Right lobe of liver (tissue), 6 donors: Measurements from ENCODE around the gene GPR82. TPM values are rescaled to one million over a fixed set of nuclear protein-coding genes. Genes with fewer than 3 reads are reported as not detected.

ENCODE experiments used
- ATAC-seq, 4 donors: fragments of 200-7000 bp; cut with Tn5 transposase; one replicate each; pipeline ENCODE4 v1.9.1; 2020; ENCODE audit warnings: mild to moderate bottlenecking in 4 of 4, moderate library complexity in 4 of 4
- DNase-seq, 3 donors: peaks; one replicate each; pipeline ENCODE4 v3.0.0-alpha.2; 2020
- H3K27ac ChIP-seq, 3 donors: fragments of 200-600 bp; one replicate each; pipeline ENCODE4 v1.8.0; 2022
- H3K27me3 ChIP-seq, 2 donors: fragments of 200-600 bp; one replicate each; pipeline ENCODE4 v1.8.0; 2022
- H3K36me3 ChIP-seq, 4 donors: fragments of 200-600 bp; sonication (generic) in 1 of 4; one replicate each; pipeline versions ENCODE4 v1.5.1 to v1.8.0; 2017 to 2022; ENCODE audit warnings: control low read depth in 1 of 4
- H3K4me1 ChIP-seq, 4 donors: fragments of 200-600 bp; sonication (generic) in 1 of 4; one replicate each; pipeline versions ENCODE4 v1.5.1 to v1.8.0; 2017 to 2022; ENCODE audit warnings: control low read depth in 1 of 4
- H3K4me3 ChIP-seq, 3 donors: fragments of 200-600 bp; one replicate each; pipeline ENCODE4 v1.8.0; 2022
- H3K9me3 ChIP-seq, 4 donors: fragments of 200-600 bp; sonication (generic) in 1 of 4; one replicate each; pipeline versions ENCODE4 v1.5.1 to v1.8.0; 2017 to 2022; ENCODE audit warnings: control low read depth in 1 of 4
- POLR2A ChIP-seq: fragments of 450-650 bp; IDR thresholded peaks from one replicate; pipeline ENCODE4 v1.6.1; 2017; ENCODE audit warnings: antibody characterized with exemption, mild to moderate bottlenecking
- WGBS: methylation state at CpG from one replicate; pipeline ENCODE4 v1.1.6; 2018; ENCODE audit warnings: low coverage, low lambda C conversion rate; ENCODE audit not compliant: insufficient coverage; ENCODE audit errors: missing lambda C conversion rate; 5-methylcytosine and 5-hydroxymethylcytosine counted together
- intact Hi-C, 2 donors: fragments of 100-400 bp; cut with DNase I; formaldehyde crosslinking; loops; one replicate each; pipeline versions ENCODE4 v1.11.2 to v1.14.1; 2022
- total RNA-seq, 6 experiments: library from RNA; depleted of rRNA in 2 of 6; stranded (reverse); fragments of >200 nt in 2 of 6; fragmentation: NEBNext Ultra II Directional in 3 of 6; extraction: Animal tissue kit (Norgen Biotek cat#: 25700) in 3 of 6; gene quantifications; one replicate each; pipeline versions ENCODE4 v1.1.0 to v1.2.4, GENCODE V29; 2016 to 2023
- TF ChIP-seq, protein P1 (sequence below), 4 donors: fragments of 200-600 bp in 3 of 4; fragments of 450-650 bp in 1 of 4; IDR thresholded peaks; one replicate each; pipeline versions ENCODE4 v1.5.1 to v1.8.0; 2016 to 2022; ENCODE audit warnings: antibody characterized with exemption in 4 of 4, mild to moderate bottlenecking in 2 of 4
- donor health status: DM: no; HTN: yes; CAD: no.
- donor health status: DM: no; HTN: no; CAD: no.
- donor health status: DM: no; HTN: no; CAD: no.
- donor health status: DM: no; HTN: yes; CAD: no.
- donor health status: DM: no; HTN: yes; CAD: no.

The GPR82 gene
- total RNA-seq, 6 experiments from 2014 or later = 0.06 to 0.44 (median 0.20) TPM

DNA sequence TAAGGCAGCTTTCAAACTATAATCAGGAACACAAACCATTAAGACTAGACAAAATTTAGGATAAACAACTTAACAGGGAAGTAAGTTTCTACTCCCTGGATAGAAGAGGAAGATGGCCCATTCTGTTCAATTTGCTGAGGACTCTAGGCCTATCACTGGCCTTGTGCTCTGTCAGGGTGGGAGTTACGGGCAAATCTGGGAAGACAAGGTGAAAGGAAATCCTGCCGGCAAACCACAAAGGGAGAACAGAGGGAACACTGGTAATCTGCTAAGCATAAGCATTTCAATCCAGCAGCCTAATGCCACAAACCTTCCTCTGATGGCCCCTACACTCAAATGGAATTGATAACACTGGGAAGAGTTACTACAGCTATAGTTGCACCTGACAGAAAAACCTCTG, 8.3 kb downstream of the GPR82 start:
- intact Hi-C loops = no loop called here
- no peak for DNase-seq
- no peaks in the 10 kb centered on the region for H3K36me3 ChIP-seq

DNA sequence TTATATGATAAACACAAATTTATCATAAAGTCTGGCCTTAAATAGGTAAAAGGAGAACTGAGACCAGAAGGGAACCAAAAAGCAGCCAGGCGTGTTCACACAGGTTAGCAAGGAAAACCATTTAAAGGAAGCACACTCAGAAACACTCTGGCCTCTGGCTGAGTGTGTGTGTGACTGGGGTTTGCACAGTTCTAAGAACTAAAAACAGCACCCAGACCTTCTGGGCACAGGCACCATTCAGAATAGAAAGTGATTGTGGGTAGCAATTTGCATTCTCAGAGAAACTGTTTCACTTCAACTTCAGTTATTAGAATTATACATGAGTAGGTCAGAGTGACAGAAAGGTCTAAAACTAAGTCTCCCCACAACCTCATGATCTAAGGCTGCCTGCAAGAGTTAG, 10.0 kb downstream of the GPR82 start:
- no peaks in the 10 kb centered on the region for H3K27me3 ChIP-seq
- H3K27ac ChIP-seq = no peak overlapping the region
- TF ChIP-seq, protein P1, sequence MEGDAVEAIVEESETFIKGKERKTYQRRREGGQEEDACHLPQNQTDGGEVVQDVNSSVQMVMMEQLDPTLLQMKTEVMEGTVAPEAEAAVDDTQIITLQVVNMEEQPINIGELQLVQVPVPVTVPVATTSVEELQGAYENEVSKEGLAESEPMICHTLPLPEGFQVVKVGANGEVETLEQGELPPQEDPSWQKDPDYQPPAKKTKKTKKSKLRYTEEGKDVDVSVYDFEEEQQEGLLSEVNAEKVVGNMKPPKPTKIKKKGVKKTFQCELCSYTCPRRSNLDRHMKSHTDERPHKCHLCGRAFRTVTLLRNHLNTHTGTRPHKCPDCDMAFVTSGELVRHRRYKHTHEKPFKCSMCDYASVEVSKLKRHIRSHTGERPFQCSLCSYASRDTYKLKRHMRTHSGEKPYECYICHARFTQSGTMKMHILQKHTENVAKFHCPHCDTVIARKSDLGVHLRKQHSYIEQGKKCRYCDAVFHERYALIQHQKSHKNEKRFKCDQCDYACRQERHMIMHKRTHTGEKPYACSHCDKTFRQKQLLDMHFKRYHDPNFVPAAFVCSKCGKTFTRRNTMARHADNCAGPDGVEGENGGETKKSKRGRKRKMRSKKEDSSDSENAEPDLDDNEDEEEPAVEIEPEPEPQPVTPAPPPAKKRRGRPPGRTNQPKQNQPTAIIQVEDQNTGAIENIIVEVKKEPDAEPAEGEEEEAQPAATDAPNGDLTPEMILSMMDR (IDR thresholded peaks at IDR 0.05) = no peak
- no peak for TF ChIP-seq POLR2A
- no peak for DNase-seq
- H3K4me1 ChIP-seq = no peaks in the 10 kb centered on the region
- peak in 2 of 4 donors; percentile 13 to 53 for ATAC-seq
- intact Hi-C loops = no loop called here
- no peaks in the 10 kb centered on the region for H3K36me3 ChIP-seq
- no peak overlapping the region for H3K4me3 ChIP-seq
- H3K9me3 ChIP-seq = no peaks in the 10 kb centered on the region
- 54% methylated on average over 1 of the region's 1 CpG for WGBS

More for the DNA sequence above, 8.3 kb downstream of the GPR82 start:
- Histone ChIP-seq H3K4me3 (no peak overlapping the region), H3K27me3 (no peaks in the 10 kb centered on the region), H3K9me3 (no peaks in the 10 kb centered on the region), H3K27ac (no peak overlapping the region), H3K4me1 (no peaks in the 10 kb centered on the region)
- no peak for ATAC-seq
- TF ChIP-seq POLR2A = no peak
- TF ChIP-seq, protein P1 (IDR thresholded peaks at IDR 0.05) = no peak
- WGBS = 67% methylated on average over 1 of the region's 2 CpGs

DNA sequence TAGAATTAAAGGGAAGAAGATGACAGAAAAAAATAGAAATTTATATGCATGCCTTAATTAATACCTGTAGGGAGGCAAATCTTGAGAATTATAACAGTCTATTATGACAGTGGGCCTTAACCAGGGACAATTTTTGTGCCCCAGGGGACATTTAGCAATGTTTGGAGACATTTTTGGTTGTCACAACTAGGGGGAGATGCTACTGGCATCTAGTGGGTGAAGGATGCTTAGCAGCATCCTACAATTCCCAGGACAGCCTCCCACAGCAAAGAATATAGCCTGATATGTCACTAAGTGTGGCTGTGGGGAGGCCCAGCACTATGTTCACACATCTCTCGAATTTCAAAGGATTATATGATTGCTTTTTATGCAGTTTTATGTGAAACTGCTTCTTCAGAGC, 10.5 kb downstream of the GPR82 start:
- Histone ChIP-seq H3K27ac (no peak overlapping the region), H3K9me3 (no peaks in the 10 kb centered on the region), H3K36me3 (no peaks in the 10 kb centered on the region), H3K4me1 (no peaks in the 10 kb centered on the region), H3K27me3 (no peaks in the 10 kb centered on the region), H3K4me3 (no peak overlapping the region)
- peak; percentile 44 to 74 (median 64) for ATAC-seq
- no peak for DNase-seq
- intact Hi-C loops = no loop called here
- TF ChIP-seq, protein P1 (IDR thresholded peaks at IDR 0.05) = peak; percentile 31 to 51 (median 44)
- no peak for TF ChIP-seq POLR2A
- 0% methylated on average over 1 of the region's 1 CpG for WGBS

DNA sequence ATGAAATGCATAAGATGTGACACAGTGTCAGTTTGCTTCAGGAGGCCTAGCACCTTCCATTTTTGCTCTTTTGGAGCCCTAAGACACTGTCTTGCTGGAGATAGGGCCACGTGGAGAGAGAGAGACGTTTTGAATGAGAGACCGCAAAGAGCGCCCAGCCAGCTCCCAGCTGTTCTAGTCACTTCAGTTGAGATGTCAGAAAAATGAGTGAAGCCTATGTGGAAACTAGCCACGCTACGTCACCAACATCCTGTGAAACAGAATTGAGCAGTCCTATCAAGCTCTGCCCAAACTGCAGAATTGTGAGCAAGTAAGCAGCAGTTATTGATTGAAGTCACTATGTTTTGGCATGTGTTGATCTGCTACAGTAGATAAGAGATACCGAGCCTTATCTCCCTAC, 13.1 kb downstream of the GPR82 start:
- 71% methylated on average over 7 of the region's 7 CpGs for WGBS
- no peak for DNase-seq
- H3K27me3 ChIP-seq = no peaks in the 10 kb centered on the region
- H3K4me3 ChIP-seq = no peak overlapping the region
- no peak for ATAC-seq
- no peaks in the 10 kb centered on the region for H3K36me3 ChIP-seq
- no peaks in the 10 kb centered on the region for H3K4me1 ChIP-seq
- intact Hi-C loops = no loop called here
- TF ChIP-seq, protein P1 (IDR thresholded peaks at IDR 0.05) = no peak
- TF ChIP-seq POLR2A = no peak
- no peaks in the 10 kb centered on the region for H3K9me3 ChIP-seq
- H3K27ac ChIP-seq = no peak overlapping the region

DNA sequence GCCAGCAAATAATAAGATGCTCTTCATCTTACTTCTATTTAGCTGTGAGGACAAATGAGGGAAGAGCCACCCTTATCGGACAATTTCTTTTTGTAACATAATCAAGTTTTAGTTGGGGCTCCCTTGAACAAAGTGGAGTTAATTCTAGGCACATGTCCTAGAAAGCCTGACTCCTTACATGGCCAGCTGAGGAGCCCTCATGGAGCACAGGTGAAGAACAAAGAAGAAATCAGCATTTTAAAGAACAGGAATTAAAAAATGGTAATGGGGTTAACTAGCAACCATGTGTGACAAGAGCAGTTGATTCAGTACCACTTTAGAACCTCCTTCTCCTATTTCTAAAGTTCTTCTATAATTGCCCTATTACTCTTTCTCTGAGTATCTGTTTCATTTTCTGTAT, 15.9 kb downstream of the GPR82 start:
- no peaks in the 10 kb centered on the region for H3K9me3 ChIP-seq
- 57% methylated on average over 1 of the region's 1 CpG for WGBS
- H3K36me3 ChIP-seq = no peaks in the 10 kb centered on the region
- H3K4me3 ChIP-seq = no peak overlapping the region
- no peaks in the 10 kb centered on the region for H3K27me3 ChIP-seq
- no peak for ATAC-seq
- TF ChIP-seq, protein P1 (IDR thresholded peaks at IDR 0.05) = no peak
- TF ChIP-seq POLR2A = no peak
- no peak overlapping the region for H3K27ac ChIP-seq
- DNase-seq = no peak
- intact Hi-C loops = no loop called here
- H3K4me1 ChIP-seq = no peaks in the 10 kb centered on the region
